Subcutaneous abdominal adipose tissue (tissue), 5 donors: Measurements from ENCODE around the gene SNPH.
"Not testable (repeated sequence)": the region's sequence is repeated elsewhere in the genome, so short reads cannot be mapped to it uniquely, and the experiment has no call there.

Experiments used
- H3K27ac ChIP-seq: one replicate; pipeline ENCODE4 v1.7.0; 2013; ENCODE audit warnings: low read depth, mild to moderate bottlenecking, inconsistent platforms, low read length, moderate library complexity
- H3K27me3 ChIP-seq, 5 donors: one replicate each; pipeline ENCODE4 v1.7.0; 2013; ENCODE audit warnings: low read length in 5 of 5, inconsistent platforms in 1 of 5; ENCODE audit not compliant: control insufficient read depth in 5 of 5, insufficient read depth in 4 of 5
- H3K36me3 ChIP-seq, 5 donors: one replicate each; pipeline ENCODE4 v1.7.0; 2013; ENCODE audit warnings: low read length in 5 of 5; ENCODE audit not compliant: control insufficient read depth in 5 of 5, insufficient read depth in 5 of 5
- H3K4me1 ChIP-seq, 5 donors: one replicate each; pipeline ENCODE4 v1.7.0; 2013; ENCODE audit warnings: low read length in 5 of 5, mild to moderate bottlenecking in 3 of 5, moderate library complexity in 1 of 5; ENCODE audit not compliant: control insufficient read depth in 5 of 5, insufficient read depth in 5 of 5
- H3K4me3 ChIP-seq, 5 donors: one replicate each; pipeline ENCODE4 v1.7.0; 2013; ENCODE audit warnings: low read length in 5 of 5, low read depth in 1 of 5
- H3K9ac ChIP-seq, 5 donors: one replicate each; pipeline ENCODE4 v1.7.0; 2013; ENCODE audit warnings: low read length in 5 of 5, mild to moderate bottlenecking in 4 of 5, moderate library complexity in 3 of 5
- H3K9me3 ChIP-seq, 5 donors: one replicate each; pipeline ENCODE4 v1.7.0; 2013; ENCODE audit warnings: low read length in 5 of 5; ENCODE audit not compliant: control insufficient read depth in 5 of 5
- donor health status: healthy.
- donor health status: healthy.
- donor health status: healthy.
- donor health status: healthy.
- donor health status: healthy.

SNPH gene

GRCh38 chr20:1266167-1266973, at the start of gene SNPH:
Gene SNPH, plus strand, starts transcription at chr20:1266294. Its CDS starts 29,946 bp downstream, at chr20:1296240.
- Histone ChIP-seq H3K9me3 (no peaks in the 10 kb centered on the region), H3K4me3 (peak within 1 kb of the TSS; percentile 58 to 70 (median 63)), H3K4me1 (peaks cover 0 to 16% (median 16%) of the 10 kb centered on the region in 5 donors), H3K27ac (no peak within 1 kb of the TSS), H3K9ac (peak within 1 kb of the TSS in 4 of 5 donors; percentile 52 to 81 (median 66)), H3K36me3 (peaks cover 0 to 3% (median 0%) of the 10 kb centered on the region in 5 donors), H3K27me3 (peaks cover 0 to 2% (median 0%) of the 10 kb centered on the region in 5 donors)

DNA sequence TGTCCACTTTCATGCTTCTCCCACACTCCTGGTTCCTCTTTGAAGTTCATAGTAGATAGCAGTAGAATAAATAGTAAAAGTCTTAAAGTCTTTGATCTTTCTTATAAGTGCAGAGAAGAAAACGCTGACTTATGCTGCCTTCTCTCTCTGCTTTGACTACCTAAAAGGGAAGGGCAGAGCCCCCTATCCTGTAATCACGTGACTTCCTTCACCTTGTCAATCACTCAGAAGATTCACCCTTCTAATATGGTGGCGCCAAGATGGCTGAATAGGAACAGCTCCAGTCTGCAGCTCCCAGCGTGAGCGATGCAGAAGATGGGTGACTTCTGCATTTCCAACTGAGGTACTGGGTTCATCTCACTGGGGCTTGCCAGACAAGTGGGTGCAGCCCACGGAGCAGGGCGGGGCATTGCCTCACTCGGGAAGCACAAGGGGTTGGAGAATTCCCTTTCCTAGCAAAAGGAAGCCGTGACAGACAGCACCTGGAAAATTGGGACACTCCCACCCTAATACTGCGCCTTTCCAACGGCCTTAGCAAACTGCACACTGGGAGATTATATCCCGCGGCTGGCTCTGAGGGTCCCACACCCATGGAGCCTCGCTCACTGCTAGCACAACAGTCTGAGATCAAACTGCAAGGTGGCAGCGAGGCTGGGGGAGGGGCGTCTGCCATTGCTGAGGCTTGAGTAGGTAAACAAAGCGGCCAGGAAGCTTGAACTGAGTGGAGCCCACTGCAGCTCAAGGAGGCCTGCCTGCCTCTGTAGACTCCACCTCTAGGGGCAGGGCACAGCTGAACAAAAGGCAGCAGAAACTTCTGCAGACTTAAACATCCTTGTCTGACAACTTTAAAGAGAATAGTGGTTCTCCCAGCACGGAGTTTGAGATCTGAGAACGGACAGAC, 49.3 kb upstream of the SNPH start:
- H3K9me3 ChIP-seq, H3K4me3 ChIP-seq, H3K27ac ChIP-seq, H3K4me1 ChIP-seq, H3K9ac ChIP-seq, H3K27me3 ChIP-seq, H3K36me3 ChIP-seq: not testable (repeated sequence)

GRCh38 chr20:1222750-1223149, 43.3 kb upstream of the SNPH start:
- H3K36me3 ChIP-seq, H3K27ac ChIP-seq, H3K9ac ChIP-seq, H3K9me3 ChIP-seq, H3K4me3 ChIP-seq: not testable (repeated sequence)
- Histone ChIP-seq H3K4me1 (peaks cover 0 to 18% (median 12%) of the 10 kb centered on the region in 5 donors), H3K27me3 (peaks cover 0 to 12% (median 5%) of the 10 kb centered on the region in 5 donors)

GRCh38 chr20:1224205-1224890, 41.7 kb upstream of the SNPH start:
- H3K27me3 ChIP-seq, result peaks cover 0 to 20% (median 5%) of the 10 kb centered on the region in 5 donors
- H3K4me3 ChIP-seq, result no peak overlapping the region
- H3K4me1 ChIP-seq, result peaks cover 0 to 18% (median 12%) of the 10 kb centered on the region in 5 donors
- H3K36me3 ChIP-seq, result no peaks in the 10 kb centered on the region
- H3K27ac ChIP-seq, result no peak overlapping the region
- no peaks in the 10 kb centered on the region for H3K9me3 ChIP-seq
- no peak overlapping the region for H3K9ac ChIP-seq

GRCh38 chr20:1225263-1225782, 40.8 kb upstream of the SNPH start:
- Histone ChIP-seq H3K27me3 (peaks cover 0 to 23% (median 5%) of the 10 kb centered on the region in 5 donors), H3K36me3 (no peaks in the 10 kb centered on the region), H3K9ac (no peak overlapping the region), H3K4me1 (peaks cover 0 to 18% (median 12%) of the 10 kb centered on the region in 5 donors), H3K9me3 (no peaks in the 10 kb centered on the region), H3K4me3 (peak overlapping the region; percentile 50 to 60 (median 54)), H3K27ac (no peak overlapping the region)

DNA sequence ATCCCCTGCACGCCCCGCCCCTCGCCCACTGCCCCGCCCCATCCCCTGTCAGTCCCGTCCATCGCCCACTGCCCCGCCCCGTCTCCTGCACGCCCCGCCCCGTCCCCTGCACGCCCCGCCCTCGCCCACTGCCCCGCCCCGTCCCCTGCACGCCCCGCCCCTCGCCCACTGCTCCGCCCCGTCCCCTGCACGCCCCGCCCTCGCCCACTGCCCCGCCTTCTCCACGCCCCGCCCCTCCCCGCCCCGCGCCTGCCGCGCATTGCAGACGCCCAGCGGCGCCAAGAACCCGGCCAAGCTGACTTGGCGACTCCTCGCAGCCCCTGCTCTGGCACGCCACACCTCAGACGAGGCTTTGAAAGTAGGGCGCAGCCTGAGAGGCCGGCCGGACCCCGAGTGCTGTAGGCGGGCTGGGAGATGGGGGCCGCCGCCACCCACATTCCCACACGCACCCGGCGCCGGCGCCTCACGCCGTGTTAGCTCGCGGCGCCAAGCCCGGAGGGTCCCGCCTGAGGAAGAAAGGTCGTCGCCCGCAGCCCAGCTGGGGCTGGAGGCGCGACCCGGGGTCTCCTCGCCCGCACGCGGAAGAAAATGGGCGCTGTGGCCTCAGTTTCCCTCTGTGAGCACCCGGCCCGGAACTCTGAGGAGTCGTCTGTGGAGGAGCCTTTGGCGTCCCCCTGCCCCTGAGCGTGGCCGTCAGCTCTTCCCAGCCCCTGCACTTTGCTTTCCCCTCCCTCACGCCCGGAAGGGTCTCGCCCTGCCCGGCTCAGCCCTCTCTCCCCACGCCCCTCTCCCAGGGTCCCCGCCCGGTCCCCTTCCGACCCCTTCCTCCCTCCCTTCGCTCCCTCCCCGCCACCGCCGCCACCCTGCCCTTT, 40.1 kb upstream of the SNPH start, which contains the start of gene RAD21L1:
TSS of gene RAD21L1 (plus strand) at position 262 of the 872 bp plus-strand sequence. CDS start 2,410 bp downstream, outside the sequence.
- peak within 1 kb of the TSS; percentile 50 to 72 (median 62) for H3K4me3 ChIP-seq
- H3K4me1 ChIP-seq, result peaks cover 0 to 18% (median 12%) of the 10 kb centered on the region in 5 donors
- H3K36me3 ChIP-seq, result no peaks in the 10 kb centered on the region
- H3K27me3 ChIP-seq, result peaks cover 0 to 23% (median 5%) of the 10 kb centered on the region in 5 donors
- H3K9me3 ChIP-seq, result no peaks in the 10 kb centered on the region
- peak within 1 kb of the TSS in 3 of 5 donors; percentile 22 to 73 (median 51) for H3K9ac ChIP-seq
- no peak within 1 kb of the TSS for H3K27ac ChIP-seq

- Histone ChIP-seq H3K9ac (no peak overlapping the region), H3K27me3 (peaks cover 2 to 23% (median 5%) of the 10 kb centered on the region in 5 donors), H3K36me3 (no peaks in the 10 kb centered on the region), H3K27ac (no peak overlapping the region), H3K4me3 (no peak overlapping the region), H3K4me1 (peaks cover 2 to 18% (median 12%) of the 10 kb centered on the region in 5 donors), H3K9me3 (no peaks in the 10 kb centered on the region)
Measured at GRCh38 chr20:1229541-1229940, 36.6 kb upstream of the SNPH start.

GRCh38 chr20:1232286-1233111, 33.6 kb upstream of the SNPH start:
- no peak overlapping the region for H3K27ac ChIP-seq
- H3K27me3 ChIP-seq, result peaks cover 0 to 15% (median 3%) of the 10 kb centered on the region in 5 donors
- no peak overlapping the region for H3K9ac ChIP-seq

More at GRCh38 chr20:1232286-1233111, 33.6 kb upstream of the SNPH start:
- no peak overlapping the region for H3K4me3 ChIP-seq
- peaks cover 0 to 2% (median 0%) of the 10 kb centered on the region in 5 donors for H3K4me1 ChIP-seq
- no peaks in the 10 kb centered on the region for H3K9me3 ChIP-seq
- no peaks in the 10 kb centered on the region for H3K36me3 ChIP-seq
